GM23338 (cell line): Measurements from ENCODE around the gene ALDH5A1.

Experiments
- CREB1 ChIP-seq: fragments of 250-450 bp; sonication (Bioruptor Pico); IDR thresholded peaks from 2 replicates; pipeline ENCODE4 v1.5.0; 2020; ENCODE audit warnings: low read depth, mild to moderate bottlenecking, moderate library complexity
- EZH2 ChIP-seq: fragments of 200-600 bp; sonication (generic); IDR thresholded peaks from one replicate; pipeline ENCODE4 v1.8.0; 2017; ENCODE audit warnings: antibody characterized with exemption, mild to moderate bottlenecking, low read depth; ENCODE audit not compliant: unreplicated experiment
- EZH2phosphoT487 ChIP-seq: fragments of 200-600 bp; sonication (generic); IDR thresholded peaks from one replicate; pipeline ENCODE4 v1.8.1; 2018; ENCODE audit warnings: antibody characterized with exemption; ENCODE audit not compliant: unreplicated experiment
- JUNB ChIP-seq: IDR thresholded peaks from one replicate; pipeline ENCODE4 v1.6.1; 2016; ENCODE audit warnings: antibody characterized with exemption; ENCODE audit not compliant: unreplicated experiment
- NANOG ChIP-seq: IDR thresholded peaks from 2 replicates; pipeline ENCODE4 v1.6.1; 2016; ENCODE audit warnings: antibody characterized with exemption, borderline replicate concordance
- POLR2AphosphoS5 ChIP-seq: IDR thresholded peaks from 2 replicates; pipeline ENCODE4 v1.6.1; 2016; ENCODE audit warnings: antibody characterized with exemption, low read depth
- ZNF331 ChIP-seq: fragments of 250-450 bp; sonication (Bioruptor Pico); IDR thresholded peaks from 2 replicates; pipeline ENCODE4 v1.5.0; 2020; ENCODE audit warnings: low read depth, mild to moderate bottlenecking, moderate library complexity
- TF ChIP-seq, protein P1 (sequence below), 2 experiments: fragments of 200-600 bp in 1 of 2; sonication (generic) in 1 of 2; conservative IDR thresholded peaks; 2 replicates each; pipeline versions ENCODE4 v1.5.1 to v1.6.1; 2016 to 2017; ENCODE audit warnings: antibody characterized with exemption in 2 of 2, low read depth in 2 of 2, mild to moderate bottlenecking in 2 of 2, moderate library complexity in 1 of 2
- TF ChIP-seq, protein P2 (sequence below): IDR thresholded peaks from one replicate; pipeline ENCODE4 v1.6.1; 2018; ENCODE audit warnings: antibody characterized with exemption; ENCODE audit not compliant: unreplicated experiment
- TF ChIP-seq, protein P3 (sequence below): fragments of 250-450 bp; sonication (Bioruptor Pico); IDR thresholded peaks from 2 replicates; pipeline ENCODE4 v1.5.0; 2020; ENCODE audit warnings: mild to moderate bottlenecking, moderate library complexity

DNA sequence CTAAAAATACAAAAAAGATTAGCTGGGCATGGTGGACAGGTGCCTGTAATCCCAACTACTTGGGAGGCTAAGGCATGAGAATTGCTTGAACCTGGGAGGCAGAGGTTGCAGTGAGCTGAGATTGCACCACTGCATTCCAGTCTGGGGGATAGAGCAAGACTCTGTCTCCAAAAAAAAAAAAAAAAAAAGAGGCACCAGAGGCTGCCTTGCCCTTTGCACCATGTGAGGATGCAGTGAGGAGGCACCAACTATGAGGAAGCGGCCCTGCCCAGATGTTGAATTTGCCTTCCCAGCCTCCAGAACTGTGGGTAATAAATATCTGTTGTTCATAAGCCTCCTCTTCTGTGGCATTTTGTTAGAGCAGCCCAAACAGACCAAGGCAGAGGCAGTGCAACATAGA lies 54.4 kb downstream of the ALDH5A1 start:
- TF ChIP-seq, protein P1, sequence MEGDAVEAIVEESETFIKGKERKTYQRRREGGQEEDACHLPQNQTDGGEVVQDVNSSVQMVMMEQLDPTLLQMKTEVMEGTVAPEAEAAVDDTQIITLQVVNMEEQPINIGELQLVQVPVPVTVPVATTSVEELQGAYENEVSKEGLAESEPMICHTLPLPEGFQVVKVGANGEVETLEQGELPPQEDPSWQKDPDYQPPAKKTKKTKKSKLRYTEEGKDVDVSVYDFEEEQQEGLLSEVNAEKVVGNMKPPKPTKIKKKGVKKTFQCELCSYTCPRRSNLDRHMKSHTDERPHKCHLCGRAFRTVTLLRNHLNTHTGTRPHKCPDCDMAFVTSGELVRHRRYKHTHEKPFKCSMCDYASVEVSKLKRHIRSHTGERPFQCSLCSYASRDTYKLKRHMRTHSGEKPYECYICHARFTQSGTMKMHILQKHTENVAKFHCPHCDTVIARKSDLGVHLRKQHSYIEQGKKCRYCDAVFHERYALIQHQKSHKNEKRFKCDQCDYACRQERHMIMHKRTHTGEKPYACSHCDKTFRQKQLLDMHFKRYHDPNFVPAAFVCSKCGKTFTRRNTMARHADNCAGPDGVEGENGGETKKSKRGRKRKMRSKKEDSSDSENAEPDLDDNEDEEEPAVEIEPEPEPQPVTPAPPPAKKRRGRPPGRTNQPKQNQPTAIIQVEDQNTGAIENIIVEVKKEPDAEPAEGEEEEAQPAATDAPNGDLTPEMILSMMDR (conservative IDR thresholded peaks at IDR 0.05; ENCODE audit: low read depth in 2 of 2), result no peak
- TF ChIP-seq, protein P2, sequence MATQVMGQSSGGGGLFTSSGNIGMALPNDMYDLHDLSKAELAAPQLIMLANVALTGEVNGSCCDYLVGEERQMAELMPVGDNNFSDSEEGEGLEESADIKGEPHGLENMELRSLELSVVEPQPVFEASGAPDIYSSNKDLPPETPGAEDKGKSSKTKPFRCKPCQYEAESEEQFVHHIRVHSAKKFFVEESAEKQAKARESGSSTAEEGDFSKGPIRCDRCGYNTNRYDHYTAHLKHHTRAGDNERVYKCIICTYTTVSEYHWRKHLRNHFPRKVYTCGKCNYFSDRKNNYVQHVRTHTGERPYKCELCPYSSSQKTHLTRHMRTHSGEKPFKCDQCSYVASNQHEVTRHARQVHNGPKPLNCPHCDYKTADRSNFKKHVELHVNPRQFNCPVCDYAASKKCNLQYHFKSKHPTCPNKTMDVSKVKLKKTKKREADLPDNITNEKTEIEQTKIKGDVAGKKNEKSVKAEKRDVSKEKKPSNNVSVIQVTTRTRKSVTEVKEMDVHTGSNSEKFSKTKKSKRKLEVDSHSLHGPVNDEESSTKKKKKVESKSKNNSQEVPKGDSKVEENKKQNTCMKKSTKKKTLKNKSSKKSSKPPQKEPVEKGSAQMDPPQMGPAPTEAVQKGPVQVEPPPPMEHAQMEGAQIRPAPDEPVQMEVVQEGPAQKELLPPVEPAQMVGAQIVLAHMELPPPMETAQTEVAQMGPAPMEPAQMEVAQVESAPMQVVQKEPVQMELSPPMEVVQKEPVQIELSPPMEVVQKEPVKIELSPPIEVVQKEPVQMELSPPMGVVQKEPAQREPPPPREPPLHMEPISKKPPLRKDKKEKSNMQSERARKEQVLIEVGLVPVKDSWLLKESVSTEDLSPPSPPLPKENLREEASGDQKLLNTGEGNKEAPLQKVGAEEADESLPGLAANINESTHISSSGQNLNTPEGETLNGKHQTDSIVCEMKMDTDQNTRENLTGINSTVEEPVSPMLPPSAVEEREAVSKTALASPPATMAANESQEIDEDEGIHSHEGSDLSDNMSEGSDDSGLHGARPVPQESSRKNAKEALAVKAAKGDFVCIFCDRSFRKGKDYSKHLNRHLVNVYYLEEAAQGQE, result no peak
- TF ChIP-seq, protein P3, sequence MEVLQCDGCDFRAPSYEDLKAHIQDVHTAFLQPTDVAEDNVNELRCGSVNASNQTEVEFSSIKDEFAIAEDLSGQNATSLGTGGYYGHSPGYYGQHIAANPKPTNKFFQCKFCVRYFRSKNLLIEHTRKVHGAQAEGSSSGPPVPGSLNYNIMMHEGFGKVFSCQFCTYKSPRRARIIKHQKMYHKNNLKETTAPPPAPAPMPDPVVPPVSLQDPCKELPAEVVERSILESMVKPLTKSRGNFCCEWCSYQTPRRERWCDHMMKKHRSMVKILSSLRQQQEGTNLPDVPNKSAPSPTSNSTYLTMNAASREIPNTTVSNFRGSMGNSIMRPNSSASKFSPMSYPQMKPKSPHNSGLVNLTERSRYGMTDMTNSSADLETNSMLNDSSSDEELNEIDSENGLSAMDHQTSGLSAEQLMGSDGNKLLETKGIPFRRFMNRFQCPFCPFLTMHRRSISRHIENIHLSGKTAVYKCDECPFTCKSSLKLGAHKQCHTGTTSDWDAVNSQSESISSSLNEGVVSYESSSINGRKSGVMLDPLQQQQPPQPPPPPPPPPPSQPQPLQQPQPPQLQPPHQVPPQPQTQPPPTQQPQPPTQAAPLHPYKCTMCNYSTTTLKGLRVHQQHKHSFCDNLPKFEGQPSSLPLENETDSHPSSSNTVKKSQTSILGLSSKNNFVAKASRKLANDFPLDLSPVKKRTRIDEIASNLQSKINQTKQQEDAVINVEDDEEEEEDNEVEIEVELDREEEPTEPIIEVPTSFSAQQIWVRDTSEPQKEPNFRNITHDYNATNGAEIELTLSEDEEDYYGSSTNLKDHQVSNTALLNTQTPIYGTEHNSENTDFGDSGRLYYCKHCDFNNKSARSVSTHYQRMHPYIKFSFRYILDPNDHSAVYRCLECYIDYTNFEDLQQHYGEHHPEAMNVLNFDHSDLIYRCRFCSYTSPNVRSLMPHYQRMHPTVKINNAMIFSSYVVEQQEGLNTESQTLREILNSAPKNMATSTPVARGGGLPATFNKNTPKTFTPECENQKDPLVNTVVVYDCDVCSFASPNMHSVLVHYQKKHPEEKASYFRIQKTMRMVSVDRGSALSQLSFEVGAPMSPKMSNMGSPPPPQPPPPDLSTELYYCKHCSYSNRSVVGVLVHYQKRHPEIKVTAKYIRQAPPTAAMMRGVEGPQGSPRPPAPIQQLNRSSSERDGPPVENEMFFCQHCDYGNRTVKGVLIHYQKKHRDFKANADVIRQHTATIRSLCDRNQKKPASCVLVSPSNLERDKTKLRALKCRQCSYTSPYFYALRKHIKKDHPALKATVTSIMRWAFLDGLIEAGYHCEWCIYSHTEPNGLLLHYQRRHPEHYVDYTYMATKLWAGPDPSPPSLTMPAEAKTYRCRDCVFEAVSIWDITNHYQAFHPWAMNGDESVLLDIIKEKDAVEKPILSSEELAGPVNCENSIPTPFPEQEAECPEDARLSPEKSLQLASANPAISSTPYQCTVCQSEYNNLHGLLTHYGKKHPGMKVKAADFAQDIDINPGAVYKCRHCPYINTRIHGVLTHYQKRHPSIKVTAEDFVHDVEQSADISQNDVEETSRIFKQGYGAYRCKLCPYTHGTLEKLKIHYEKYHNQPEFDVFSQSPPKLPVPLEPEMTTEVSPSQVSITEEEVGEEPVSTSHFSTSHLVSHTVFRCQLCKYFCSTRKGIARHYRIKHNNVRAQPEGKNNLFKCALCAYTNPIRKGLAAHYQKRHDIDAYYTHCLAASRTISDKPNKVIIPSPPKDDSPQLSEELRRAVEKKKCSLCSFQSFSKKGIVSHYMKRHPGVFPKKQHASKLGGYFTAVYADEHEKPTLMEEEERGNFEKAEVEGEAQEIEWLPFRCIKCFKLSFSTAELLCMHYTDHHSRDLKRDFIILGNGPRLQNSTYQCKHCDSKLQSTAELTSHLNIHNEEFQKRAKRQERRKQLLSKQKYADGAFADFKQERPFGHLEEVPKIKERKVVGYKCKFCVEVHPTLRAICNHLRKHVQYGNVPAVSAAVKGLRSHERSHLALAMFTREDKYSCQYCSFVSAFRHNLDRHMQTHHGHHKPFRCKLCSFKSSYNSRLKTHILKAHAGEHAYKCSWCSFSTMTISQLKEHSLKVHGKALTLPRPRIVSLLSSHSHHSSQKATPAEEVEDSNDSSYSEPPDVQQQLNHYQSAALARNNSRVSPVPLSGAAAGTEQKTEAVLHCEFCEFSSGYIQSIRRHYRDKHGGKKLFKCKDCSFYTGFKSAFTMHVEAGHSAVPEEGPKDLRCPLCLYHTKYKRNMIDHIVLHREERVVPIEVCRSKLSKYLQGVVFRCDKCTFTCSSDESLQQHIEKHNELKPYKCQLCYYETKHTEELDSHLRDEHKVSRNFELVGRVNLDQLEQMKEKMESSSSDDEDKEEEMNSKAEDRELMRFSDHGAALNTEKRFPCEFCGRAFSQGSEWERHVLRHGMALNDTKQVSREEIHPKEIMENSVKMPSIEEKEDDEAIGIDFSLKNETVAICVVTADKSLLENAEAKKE (CRISPR knock-in tag), result no peak
- no peak for TF ChIP-seq JUNB
- no peak for TF ChIP-seq CREB1 (CRISPR knock-in tag)
- no peak for TF ChIP-seq EZH2
- TF ChIP-seq EZH2phosphoT487, result no peak
- no peak for TF ChIP-seq POLR2AphosphoS5
- TF ChIP-seq NANOG, result no peak
- TF ChIP-seq ZNF331, result no peak
